ENCODE data around the gene SLC35F5. TPM values are rescaled to one million over a fixed set of nuclear protein-coding genes. Genes with fewer than 3 reads are reported as not detected.

The SLC35F5 gene
- total and polyA plus RNA-seq, 2 experiments from 2014 or later: 10.9 to 30.5 TPM

- Mint-ChIP-seq H3K36me3 (ENCODE audit: low read depth) (no peaks in the 10 kb centered on the region; the same call in 2 of the 3 replicates), H3K27ac (no peak overlapping the region)
- no peak for ATAC-seq
These were observed 63.6 kb downstream of the SLC35F5 start for GRCh38 chr2:113692698-113693428.

More at GRCh38 chr2:113692698-113693428, 63.6 kb downstream of the SLC35F5 start:
- H3K27me3 Mint-ChIP-seq (ENCODE audit: insufficient read depth, low read depth, poor library complexity): peaks cover 9% of the 10 kb centered on the region
- no peak overlapping the region for H3K27ac ChIP-seq (ENCODE audit: low read depth)
- no peaks in the 10 kb centered on the region for H3K79me2 ChIP-seq (replicated peaks; ENCODE audit: insufficient read depth)
- H3K4me3 Mint-ChIP-seq: no peak overlapping the region
- no peak overlapping the region for H3K4me3 ChIP-seq
- no peaks in the 10 kb centered on the region; the same call in 2 of the 3 replicates for H3K9me3 Mint-ChIP-seq
- no peak overlapping the region for H2AFZ ChIP-seq
- no peaks in the 10 kb centered on the region for H3K36me3 ChIP-seq (ENCODE audit: insufficient read depth)
- peaks cover 13% of the 10 kb centered on the region; the same call in 1 of the 2 replicates for H3K27me3 ChIP-seq (ENCODE audit: insufficient read depth)
- no peaks in the 10 kb centered on the region for H3K4me1 ChIP-seq (ENCODE audit: insufficient read depth)
- no peak overlapping the region for H3K4me2 ChIP-seq
- DNase-seq (ENCODE audit: low spot score): no peak
- no peaks in the 10 kb centered on the region for H3F3A ChIP-seq (replicated peaks; ENCODE audit: low read depth)
- H3K4me1 Mint-ChIP-seq: no peaks in the 10 kb centered on the region
- H3K9me2 ChIP-seq (ENCODE audit: insufficient read depth): no peaks in the 10 kb centered on the region
- TF ChIP-seq REST (IDR thresholded peaks at IDR 0.05; ENCODE audit: unreplicated experiment): no peak
- no peak for TF ChIP-seq CTCF (conservative IDR thresholded peaks at IDR 0.05; ENCODE audit: low read depth in 2 of 2)
- TF ChIP-seq STAT1 (IDR thresholded peaks at IDR 0.05; ENCODE audit: unreplicated experiment): no peak
- TF ChIP-seq EZH2 (IDR thresholded peaks at IDR 0.05; ENCODE audit: low read depth, unreplicated experiment): no peak
- no peak for TF ChIP-seq ZNF331 (CRISPR knock-in tag; IDR thresholded peaks at IDR 0.05; ENCODE audit: low read depth)
- TF ChIP-seq EZH2phosphoT487 (IDR thresholded peaks at IDR 0.05; ENCODE audit: unreplicated experiment): no peak
- TF ChIP-seq ZNF114 (CRISPR knock-in tag; IDR thresholded peaks at IDR 0.05): no peak
- TF ChIP-seq ZNF462 (CRISPR knock-in tag; IDR thresholded peaks at IDR 0.05): no peak
- TF ChIP-seq, protein P1, sequence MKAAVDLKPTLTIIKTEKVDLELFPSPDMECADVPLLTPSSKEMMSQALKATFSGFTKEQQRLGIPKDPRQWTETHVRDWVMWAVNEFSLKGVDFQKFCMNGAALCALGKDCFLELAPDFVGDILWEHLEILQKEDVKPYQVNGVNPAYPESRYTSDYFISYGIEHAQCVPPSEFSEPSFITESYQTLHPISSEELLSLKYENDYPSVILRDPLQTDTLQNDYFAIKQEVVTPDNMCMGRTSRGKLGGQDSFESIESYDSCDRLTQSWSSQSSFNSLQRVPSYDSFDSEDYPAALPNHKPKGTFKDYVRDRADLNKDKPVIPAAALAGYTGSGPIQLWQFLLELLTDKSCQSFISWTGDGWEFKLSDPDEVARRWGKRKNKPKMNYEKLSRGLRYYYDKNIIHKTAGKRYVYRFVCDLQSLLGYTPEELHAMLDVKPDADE (IDR thresholded peaks at IDR 0.05): no peak
- no peak for TF ChIP-seq JUNB (IDR thresholded peaks at IDR 0.05; ENCODE audit: unreplicated experiment)
- no peak for TF ChIP-seq CREB1 (CRISPR knock-in tag; IDR thresholded peaks at IDR 0.05; ENCODE audit: low read depth)
- TF ChIP-seq POLR2AphosphoS5 (IDR thresholded peaks at IDR 0.05; ENCODE audit: low read depth): no peak
- no peak for TF ChIP-seq NANOG (IDR thresholded peaks at IDR 0.05; ENCODE audit: borderline replicate concordance)
- H4K20me1 ChIP-seq (replicated peaks; ENCODE audit: insufficient read depth): no peaks in the 10 kb centered on the region

Data from GM23338 (cell line).